MG63 (cell line): ENCODE measurements around the gene LENG1. TPM values are rescaled to one million over a fixed set of nuclear protein-coding genes. Genes with fewer than 3 reads are reported as not detected.
A peak's percentile ranks its signal among the peaks of the same experiment; 100 is the strongest.

Experiments used
- DNase-seq: peaks from one replicate; pipeline ENCODE4 v3.0.0-alpha.2; 2020
- H3K27me3 ChIP-seq: fragments of 250-450 bp; sonication (Bioruptor Pico); 2 replicates; pipeline ENCODE4 v1.5.1; 2020; ENCODE audit warnings: mild to moderate bottlenecking, moderate library complexity
- H3K36me3 ChIP-seq: fragments of 250-450 bp; sonication (Bioruptor Pico); 2 replicates; pipeline ENCODE4 v1.5.1; 2020; ENCODE audit warnings: mild to moderate bottlenecking, moderate library complexity
- H3K4me3 ChIP-seq: fragments of 250-450 bp; sonication (Bioruptor Pico); 2 replicates; pipeline ENCODE4 v1.5.1; 2020; ENCODE audit warnings: mild to moderate bottlenecking, moderate library complexity
- H3K9me3 ChIP-seq: fragments of 250-450 bp; sonication (Bioruptor Pico); 2 replicates; pipeline ENCODE4 v1.5.1; 2020; ENCODE audit warnings: mild to moderate bottlenecking, moderate library complexity
- total RNA-seq: library from RNA; depleted of rRNA; stranded (reverse); fragments of >200 nt; shearing (Covaris generic); gene quantifications from 2 replicates; pipeline ENCODE4 v1.2.3, GENCODE V29; 2014; ENCODE audit warnings: low replicate concordance

LENG1 gene
- total RNA-seq, 1 experiment from 2014 or later: 18.2 TPM

DNA sequence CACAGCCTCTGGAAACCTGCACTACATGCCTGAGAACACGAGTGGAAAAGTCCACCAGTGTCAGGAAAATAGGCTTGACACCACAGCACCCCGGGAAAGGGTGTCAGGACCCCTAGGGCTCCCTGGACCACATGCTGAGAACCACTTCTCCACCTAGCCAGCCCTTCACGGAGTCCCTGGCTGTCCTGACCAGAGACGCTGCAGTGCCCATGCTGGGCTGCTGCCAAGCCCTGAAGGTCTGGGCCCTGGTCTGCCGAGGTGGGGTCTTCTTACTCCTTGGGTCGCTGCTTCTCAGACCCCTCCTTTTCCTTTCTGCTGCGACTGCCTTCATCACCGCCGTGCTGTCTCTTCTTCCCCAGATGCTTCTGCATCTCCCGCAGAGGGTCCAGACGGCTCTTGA lies 3.0 kb downstream of the LENG1 start:
- no peaks in the 10 kb centered on the region for H3K9me3 ChIP-seq
- no peaks in the 10 kb centered on the region for H3K27me3 ChIP-seq
- no peak overlapping the region for H3K4me3 ChIP-seq
- DNase-seq: no peak
- H3K36me3 ChIP-seq: peaks cover 76% of the 10 kb centered on the region

DNA sequence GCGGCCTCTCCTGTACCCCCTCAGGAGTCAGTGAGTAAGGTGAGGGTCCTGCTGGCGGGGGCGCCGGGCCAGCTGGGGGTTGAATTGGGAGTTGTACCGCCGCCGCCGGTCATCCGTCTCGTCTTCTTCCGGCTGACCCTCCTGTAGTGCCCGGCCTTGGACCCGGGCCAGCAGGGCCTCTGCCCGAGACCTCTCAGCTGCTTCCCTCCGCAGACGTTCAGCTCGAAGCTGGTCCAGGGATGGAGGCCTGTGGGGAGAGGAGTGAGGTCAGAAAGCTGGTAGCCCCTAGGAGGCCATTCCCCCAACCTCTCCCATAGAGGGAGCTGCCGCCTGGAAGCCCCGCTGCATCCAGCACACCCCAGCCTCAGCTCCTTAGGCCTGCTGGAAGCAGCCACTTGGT lies 3.8 kb downstream of the LENG1 start:
- Histone ChIP-seq H3K9me3 (no peaks in the 10 kb centered on the region), H3K36me3 (peaks cover 83% of the 10 kb centered on the region), H3K4me3 (no peak overlapping the region), H3K27me3 (no peaks in the 10 kb centered on the region)
- DNase-seq: no peak

DNA sequence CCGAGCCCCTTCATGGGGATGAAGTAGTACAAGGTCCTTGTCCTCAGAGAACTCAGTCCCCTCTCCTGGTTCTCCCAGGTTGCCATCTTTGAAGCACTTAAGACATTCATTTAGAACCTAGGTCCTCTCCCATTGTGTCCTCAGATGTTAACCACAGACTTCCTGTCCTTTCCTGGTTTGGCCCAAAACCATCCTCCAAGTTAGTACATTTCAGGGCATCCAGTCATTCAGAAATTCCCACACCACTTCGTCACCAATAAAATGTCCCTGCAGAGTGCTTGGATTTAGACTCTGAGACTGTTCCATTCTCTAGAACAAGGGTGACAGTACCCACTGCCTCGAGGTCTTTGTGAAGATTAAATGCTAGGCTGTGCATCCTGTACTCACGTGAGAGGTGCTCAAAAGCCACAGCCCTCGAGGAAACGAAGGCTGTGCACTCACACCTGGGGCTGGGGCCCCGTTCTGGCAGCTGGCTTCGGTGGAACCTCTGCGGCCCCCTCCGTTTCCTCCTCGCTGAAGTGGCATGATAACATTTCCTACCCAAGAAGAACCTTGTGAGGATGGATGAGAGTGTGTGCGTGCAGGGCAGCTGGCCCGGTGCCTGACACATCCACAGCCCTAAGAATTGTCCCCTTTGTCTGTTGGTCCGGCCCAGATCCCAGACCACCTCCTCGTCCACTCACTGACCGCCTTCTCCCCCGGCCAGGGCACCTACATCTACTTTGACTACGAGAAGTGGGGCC lies 4.7 kb downstream of the LENG1 start:
- no peak overlapping the region for H3K4me3 ChIP-seq
- H3K9me3 ChIP-seq: no peaks in the 10 kb centered on the region
- H3K27me3 ChIP-seq: no peaks in the 10 kb centered on the region
- no peak for DNase-seq
- peaks cover 87% of the 10 kb centered on the region for H3K36me3 ChIP-seq

DNA sequence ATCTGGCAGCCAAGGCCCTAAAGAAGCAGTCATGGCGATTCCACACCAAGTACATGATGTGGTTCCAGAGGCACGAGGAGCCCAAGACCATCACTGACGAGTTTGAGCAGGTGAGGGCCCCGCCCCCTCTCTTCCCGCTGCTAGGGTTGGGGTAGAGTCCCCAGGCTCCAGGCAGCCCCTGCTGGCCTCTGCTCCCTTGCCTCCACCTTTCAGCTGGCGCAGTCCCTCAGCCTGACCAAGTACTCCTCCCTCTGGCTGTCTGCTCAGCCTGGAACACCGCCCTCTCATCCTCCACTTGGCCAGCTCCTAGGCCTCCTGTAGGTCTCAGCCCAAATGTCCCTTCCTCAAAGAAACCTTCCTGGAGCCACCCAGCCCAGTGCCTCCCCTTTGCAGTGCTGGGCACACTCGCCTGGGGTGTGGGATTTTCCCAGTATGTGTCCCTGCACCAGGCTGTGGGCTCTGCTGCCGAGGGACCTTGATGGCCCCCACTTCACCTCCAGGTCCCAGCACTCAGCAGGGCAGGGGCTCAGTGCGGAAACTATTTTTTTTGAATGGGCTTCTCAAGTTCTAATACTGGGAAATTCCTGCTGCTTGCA lies 5.7 kb downstream of the LENG1 start:
- Histone ChIP-seq H3K27me3 (no peaks in the 10 kb centered on the region), H3K4me3 (no peak overlapping the region), H3K9me3 (no peaks in the 10 kb centered on the region), H3K36me3 (peaks cover 94% of the 10 kb centered on the region)
- no peak for DNase-seq

DNA sequence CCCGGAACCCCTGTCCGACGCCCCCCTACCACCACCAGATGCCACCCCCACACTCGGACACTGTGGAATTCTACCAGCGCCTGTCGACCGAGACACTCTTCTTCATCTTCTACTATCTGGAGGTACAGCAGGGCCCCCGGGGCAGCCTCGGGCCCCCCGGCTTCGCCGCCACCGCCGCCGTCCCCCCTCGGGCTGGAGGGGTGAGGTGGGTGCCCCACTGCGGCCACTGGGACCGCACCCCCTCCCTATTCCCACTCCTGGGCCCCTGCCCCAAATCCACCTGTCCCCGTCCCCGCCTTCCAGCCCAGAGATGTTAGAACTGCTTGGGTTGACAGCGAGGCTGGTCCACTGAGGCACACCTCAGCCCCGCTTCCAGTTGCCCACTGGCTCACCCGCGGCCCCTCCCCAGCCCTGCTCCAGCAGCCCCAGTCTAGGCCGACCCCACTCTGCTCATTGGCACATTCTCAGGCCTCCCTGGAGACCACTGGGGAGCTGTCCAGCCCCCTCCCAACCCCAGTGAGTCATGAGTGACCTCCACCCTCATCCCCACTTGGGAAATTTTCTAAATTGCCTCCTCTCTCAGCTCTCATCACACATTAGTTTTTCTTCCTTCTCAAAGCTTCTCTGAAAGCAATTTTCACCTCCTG lies 6.5 kb downstream of the LENG1 start:
- Histone ChIP-seq H3K4me3 (no peak overlapping the region), H3K36me3 (peaks cover 92% of the 10 kb centered on the region), H3K9me3 (no peaks in the 10 kb centered on the region), H3K27me3 (no peaks in the 10 kb centered on the region)
- DNase-seq: no peak

DNA sequence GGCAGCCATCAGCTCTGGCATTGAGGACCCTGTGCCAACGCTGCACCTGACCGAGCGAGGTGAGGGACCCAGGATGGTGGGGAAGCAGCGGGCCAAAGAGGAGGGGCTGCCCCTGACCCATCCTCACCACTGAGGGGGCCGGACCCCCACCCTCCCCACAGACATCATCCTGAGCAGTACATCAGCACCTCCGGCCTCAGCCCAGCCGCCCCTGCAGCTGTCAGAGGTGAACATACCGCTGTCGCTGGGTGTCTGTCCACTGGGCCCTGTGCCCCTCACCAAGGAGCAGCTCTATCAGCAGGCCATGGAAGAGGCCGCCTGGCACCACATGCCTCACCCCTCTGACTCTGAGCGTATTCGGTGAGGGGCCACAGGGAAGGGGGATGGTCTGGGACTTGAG lies 7.3 kb downstream of the LENG1 start:
- Histone ChIP-seq H3K4me3 (no peak overlapping the region), H3K27me3 (no peaks in the 10 kb centered on the region), H3K9me3 (no peaks in the 10 kb centered on the region), H3K36me3 (peaks cover 90% of the 10 kb centered on the region)
- DNase-seq: no peak

DNA sequence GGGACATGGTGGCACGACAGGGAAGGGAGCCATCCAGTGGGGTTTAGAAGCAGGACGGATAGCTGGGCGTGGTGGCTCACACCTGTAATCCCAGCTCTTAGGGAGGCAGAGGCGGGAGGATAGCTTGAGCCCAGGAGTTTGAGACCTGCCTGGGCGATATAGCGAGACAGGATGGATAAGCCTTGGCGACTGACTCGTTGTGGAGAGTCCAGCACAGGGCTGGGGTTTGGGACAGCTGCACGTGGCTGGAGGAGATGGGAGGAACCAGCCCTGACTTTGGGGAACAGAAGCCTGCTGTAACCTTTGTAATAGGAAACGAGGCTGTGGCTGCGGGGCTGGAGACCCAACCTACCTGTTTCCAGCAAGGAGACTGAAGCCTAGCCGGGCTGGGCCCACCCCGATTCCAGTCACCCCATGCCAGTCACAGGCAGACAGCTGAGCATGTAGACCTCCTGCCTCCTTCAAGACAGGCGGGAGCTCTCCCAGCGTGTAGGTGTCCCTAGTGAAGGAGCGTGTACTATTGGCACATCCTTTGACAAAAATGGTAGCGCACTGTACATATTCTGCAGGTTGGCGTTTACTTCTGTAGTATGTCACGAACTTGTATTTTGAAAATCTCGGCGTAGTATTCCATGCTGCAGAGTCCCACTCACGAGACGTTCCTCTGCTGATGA lies 8.0 kb downstream of the LENG1 start:
- no peak for DNase-seq
- Histone ChIP-seq H3K9me3 (no peaks in the 10 kb centered on the region), H3K36me3 (peaks cover 90% of the 10 kb centered on the region), H3K4me3 (no peak overlapping the region), H3K27me3 (no peaks in the 10 kb centered on the region)

DNA sequence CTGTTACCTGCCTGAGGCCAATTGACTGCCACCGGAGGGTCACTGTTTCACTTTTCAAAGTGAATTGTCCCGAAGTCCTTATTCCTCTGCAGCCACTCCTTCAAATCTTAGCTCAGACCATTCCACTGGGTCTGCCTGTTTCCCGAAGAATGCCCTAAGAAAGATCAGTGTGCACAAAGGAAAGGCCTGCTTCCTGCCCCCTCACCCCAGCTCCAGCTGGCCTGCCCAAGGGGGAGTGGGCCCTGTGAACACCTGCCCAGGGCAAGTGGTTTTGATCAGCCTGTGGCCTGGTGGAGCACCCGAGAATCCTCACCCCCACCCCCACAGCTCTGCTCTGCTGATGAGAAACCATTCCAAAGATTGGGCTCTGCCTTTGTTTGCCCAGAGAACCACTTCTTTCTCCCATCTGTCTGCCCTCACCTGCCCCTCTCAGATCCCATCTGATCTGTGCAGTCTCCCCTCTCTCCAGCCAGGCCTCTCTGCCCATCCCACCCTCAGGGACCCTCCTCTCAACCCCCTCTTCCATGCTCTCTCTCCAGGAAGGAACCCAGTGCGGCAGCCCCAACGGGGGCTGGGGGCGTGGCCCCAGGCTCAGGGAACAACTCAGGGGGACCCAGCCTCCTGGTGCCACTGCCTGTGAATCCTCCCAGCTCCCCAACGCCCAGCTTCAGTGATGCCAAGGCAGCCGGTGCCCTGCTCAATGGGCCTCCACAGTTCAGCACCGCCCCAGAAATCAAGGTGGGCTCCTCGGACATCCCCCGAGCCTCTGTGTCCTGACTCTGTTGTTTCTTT lies 10.3 kb downstream of the LENG1 start:
- H3K36me3 ChIP-seq: peaks cover 90% of the 10 kb centered on the region
- no peak for DNase-seq
- H3K9me3 ChIP-seq: no peaks in the 10 kb centered on the region
- no peaks in the 10 kb centered on the region for H3K27me3 ChIP-seq
- no peak overlapping the region for H3K4me3 ChIP-seq

DNA sequence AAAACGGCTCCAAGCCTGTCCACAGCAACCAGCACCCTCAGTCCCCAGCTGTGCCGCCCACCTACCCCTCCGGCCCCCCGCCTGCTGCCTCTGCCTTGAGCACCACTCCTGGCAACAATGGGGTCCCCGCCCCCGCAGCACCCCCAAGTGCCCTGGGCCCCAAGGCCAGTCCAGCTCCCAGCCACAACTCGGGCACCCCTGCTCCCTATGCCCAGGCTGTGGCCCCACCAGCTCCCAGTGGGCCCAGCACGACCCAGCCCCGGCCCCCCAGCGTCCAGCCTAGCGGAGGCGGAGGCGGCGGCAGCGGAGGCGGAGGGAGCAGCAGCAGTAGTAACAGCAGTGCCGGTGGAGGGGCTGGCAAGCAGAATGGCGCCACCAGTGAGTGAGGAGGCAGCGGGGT lies 11.4 kb downstream of the LENG1 start:
- H3K27me3 ChIP-seq: no peaks in the 10 kb centered on the region
- H3K9me3 ChIP-seq: no peaks in the 10 kb centered on the region
- DNase-seq: no peak
- H3K36me3 ChIP-seq: peaks cover 90% of the 10 kb centered on the region
- H3K4me3 ChIP-seq: no peak overlapping the region

DNA sequence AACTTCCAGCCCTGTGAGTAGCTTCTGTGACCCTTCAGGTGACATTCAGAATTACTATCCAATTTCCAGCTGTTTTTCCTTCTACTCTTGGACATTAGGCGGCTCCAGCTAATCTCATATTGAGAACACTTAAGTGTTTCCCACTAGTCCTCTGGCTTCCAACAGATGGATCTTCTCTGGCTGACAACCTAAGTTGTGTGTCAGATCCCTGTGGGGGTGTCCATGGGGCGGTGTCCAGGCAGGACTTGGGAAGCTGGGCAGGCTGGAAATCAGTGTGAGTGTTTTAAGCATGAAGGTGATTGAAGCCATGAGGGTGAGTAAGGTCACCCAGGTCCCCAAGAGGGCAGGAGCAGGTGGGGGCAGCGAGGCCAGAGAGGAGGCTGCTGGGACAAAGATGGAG lies 11.8 kb downstream of the LENG1 start:
- Histone ChIP-seq H3K9me3 (no peaks in the 10 kb centered on the region), H3K27me3 (no peaks in the 10 kb centered on the region), H3K4me3 (no peak overlapping the region), H3K36me3 (peaks cover 90% of the 10 kb centered on the region)
- no peak for DNase-seq

DNA sequence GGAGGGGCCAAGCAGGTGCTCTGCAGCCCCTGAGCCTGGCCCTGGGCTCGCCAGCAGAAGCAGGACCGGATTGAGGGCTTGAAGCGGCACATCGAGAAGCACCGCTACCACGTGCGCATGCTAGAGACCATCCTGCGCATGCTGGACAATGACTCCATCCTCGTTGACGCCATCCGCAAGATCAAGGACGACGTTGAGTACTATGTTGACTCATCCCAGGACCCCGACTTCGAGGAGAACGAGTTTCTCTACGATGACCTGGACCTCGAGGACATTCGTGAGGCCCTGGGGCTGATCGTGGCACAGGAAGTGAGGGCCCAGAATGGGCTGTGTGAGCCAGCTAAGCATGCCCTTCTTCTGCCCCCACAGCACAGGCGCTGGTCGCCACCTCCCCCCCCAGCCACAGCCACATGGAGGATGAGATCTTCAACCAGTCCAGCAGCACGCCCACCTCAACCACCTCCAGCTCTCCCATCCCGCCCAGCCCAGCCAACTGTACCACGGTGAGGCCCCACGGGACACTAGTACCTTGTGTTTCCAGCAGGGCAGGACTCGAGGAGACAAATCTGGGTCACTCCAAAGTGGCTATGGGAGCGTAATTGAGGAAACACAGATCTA lies 13.9 kb downstream of the LENG1 start:
- Histone ChIP-seq H3K36me3 (peaks cover 91% of the 10 kb centered on the region), H3K27me3 (no peaks in the 10 kb centered on the region), H3K4me3 (no peak overlapping the region), H3K9me3 (no peaks in the 10 kb centered on the region)
- DNase-seq: no peak

DNA sequence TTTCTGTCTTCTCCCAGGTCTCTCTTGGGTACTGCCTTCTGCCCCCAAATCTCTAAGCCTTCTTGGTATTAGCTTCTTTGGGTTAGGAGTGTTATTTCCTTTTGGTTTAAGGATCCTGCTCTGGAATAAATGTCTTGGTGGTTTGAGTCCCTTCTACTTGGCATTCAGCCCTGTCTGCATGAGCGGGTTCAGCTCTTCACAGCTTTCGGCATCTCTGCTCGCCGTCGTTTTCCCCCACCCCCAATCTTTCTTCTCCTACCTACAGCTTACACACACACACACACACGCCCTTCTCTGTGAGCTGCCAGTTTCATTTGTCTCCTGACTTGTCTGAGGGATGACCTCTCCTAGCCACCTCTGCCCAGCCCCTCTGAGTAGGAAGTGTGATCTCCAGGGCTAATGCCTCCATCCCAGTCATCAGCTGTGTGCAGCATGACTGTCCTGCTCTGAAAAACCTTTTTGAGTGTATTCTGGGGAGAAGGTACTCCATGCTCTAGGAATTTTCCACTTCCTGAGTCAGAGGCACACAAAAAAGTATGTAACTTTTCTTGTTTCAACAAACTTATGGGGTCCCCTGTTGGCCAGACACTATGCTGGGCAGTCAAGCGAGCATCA lies 17.2 kb downstream of the LENG1 start:
- Histone ChIP-seq H3K27me3 (no peaks in the 10 kb centered on the region), H3K9me3 (no peaks in the 10 kb centered on the region), H3K4me3 (no peak overlapping the region), H3K36me3 (peaks cover 89% of the 10 kb centered on the region)
- no peak for DNase-seq

DNA sequence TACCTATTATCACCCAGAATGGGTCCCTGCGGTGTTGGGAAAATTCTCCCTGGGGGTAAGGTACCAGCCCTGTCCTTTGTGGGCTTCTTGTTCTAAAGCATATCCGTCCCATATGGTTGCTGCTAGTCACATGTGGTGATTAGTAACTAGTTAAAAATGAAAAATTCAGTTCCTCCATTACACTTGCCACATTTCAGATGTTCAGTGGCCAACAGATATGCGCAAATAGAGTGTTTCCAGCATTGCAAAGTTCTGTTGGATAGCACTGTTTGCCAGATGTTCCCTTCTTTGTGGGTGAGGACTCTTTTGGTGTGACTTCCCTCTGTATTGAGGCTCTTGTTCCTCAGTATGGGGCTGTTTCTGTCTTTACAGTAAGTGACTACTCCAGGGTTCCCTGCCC lies 18.2 kb downstream of the LENG1 start:
- DNase-seq: no peak
- H3K9me3 ChIP-seq: no peaks in the 10 kb centered on the region
- H3K4me3 ChIP-seq: no peak overlapping the region
- H3K36me3 ChIP-seq: peaks cover 80% of the 10 kb centered on the region
- H3K27me3 ChIP-seq: no peaks in the 10 kb centered on the region

DNA sequence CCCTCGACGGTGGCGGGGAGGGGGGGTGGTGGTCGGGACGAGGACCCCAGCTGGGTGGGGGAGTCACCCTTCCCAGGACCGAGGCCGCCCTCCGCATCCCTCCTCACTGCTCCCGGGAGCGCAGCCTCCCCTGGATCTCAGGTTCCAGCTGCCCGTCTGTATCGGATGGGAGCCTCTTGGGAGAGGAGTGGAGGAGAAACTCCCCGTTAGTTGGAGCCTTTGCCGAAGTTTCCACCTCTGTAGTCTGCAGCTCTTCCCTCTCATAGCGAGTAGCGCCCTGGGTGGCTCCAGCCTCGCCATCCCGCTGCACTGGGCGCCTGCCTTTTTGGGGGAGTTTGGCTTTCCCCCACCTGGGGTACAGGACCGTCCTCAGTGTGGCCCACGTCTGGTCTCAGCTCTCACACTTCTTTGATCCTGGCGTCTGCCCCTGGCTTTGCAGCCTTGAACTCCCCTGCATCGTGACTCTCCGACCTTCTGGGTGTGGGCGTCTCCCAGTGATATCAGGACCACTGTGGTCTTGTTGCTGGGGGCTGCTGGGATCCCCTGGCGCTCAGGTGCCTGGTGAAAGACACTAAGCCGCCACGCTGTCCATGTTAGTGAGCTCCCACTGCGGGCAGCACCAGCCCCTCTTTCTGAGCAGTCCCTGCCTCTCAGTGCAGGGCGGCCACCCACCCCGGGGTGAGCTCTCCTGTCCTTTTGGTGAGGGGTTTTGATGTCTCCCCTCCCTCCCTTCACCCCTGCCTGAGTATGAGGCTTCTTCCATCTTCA lies 20.8 kb downstream of the LENG1 start:
- H3K4me3 ChIP-seq: peak overlapping the region; percentile 91
- H3K9me3 ChIP-seq: no peaks in the 10 kb centered on the region
- no peak for DNase-seq
- peaks cover 53% of the 10 kb centered on the region for H3K36me3 ChIP-seq
- no peaks in the 10 kb centered on the region for H3K27me3 ChIP-seq

DNA sequence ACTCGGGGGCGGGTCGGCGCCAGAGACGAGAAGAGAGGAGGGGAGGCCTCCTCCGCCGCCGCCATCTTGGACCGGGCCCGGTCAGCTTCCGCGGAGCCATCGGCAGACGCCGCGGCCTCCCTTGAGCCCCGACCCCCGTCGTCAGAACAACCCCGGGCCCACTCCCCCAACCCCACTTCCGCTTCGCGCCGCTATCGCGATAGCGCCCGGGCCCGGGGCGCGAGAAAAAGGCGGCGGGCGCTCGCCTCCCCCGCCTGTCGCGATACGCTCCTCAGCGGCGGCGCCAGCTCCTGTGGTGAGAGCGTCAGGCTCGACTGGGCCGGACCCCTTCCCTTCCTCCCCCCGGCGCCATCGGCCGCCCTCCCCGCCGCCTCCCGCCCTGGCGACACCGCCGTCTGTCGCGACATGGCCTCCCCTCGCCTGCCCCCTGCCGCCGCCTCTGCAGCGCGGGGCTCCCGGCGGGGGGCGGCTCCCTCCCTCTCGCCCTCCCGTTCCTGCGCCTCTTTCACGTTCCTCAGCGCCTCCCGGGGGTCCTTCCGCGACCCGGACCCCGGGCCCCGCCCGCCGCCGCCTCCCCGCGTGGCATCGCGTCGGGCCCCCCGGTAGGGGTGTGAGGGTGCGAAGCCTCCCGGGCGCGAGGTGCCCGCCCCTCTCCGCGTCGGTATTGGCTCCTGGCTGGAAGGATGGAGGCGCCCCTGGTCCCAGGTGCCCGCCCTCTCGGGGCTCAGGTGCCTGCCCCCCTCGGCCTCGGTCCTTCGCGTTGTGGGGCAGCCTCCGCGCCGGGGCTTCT lies 21.6 kb downstream of the LENG1 start, which contains the start of gene CNOT3:
TSS of gene CNOT3 (plus strand) at position 64 of the 790 bp plus-strand sequence. CDS start 5,217 bp downstream, outside the sequence.
- peak; percentile 27 for DNase-seq
- Histone ChIP-seq H3K9me3 (no peaks in the 10 kb centered on the region), H3K27me3 (no peaks in the 10 kb centered on the region), H3K4me3 (peak within 1 kb of the TSS; percentile 91), H3K36me3 (peaks cover 46% of the 10 kb centered on the region)
